Mesothelial cell of epicardium (in vitro differentiated cells): ENCODE data around the gene FAM47E. TPM values are rescaled to one million over a fixed set of nuclear protein-coding genes. Genes with fewer than 3 reads are reported as not detected.

Experiments used
- DNase-seq, 2 experiments: peaks; one replicate each; pipeline ENCODE4 v3.0.0; 2021; ENCODE audit warnings: low spot score in 2 of 2; ENCODE audit not compliant: unreplicated experiment in 2 of 2
- H3K27ac Mint-ChIP-seq: 2 replicates; pipeline ENCODE4 v1.8.0; 2021; ENCODE audit warnings: mixed read lengths
- H3K27me3 Mint-ChIP-seq: 2 replicates; pipeline ENCODE4 v1.8.0; 2021; ENCODE audit warnings: low read depth, mixed read lengths
- H3K36me3 Mint-ChIP-seq: 2 replicates; pipeline ENCODE4 v1.8.0; 2021; ENCODE audit warnings: mixed read lengths
- H3K4me1 Mint-ChIP-seq: 2 replicates; pipeline ENCODE4 v1.8.0; 2021; ENCODE audit warnings: mixed read lengths
- H3K4me3 Mint-ChIP-seq: 2 replicates; pipeline ENCODE4 v1.8.0; 2021; ENCODE audit warnings: mild to moderate bottlenecking, moderate library complexity, mixed read lengths
- H3K9me3 Mint-ChIP-seq: 2 replicates; pipeline ENCODE4 v1.8.0; 2021; ENCODE audit warnings: mixed read lengths
- CTCF ChIP-seq: fragments of 200-600 bp; sonication (generic); IDR thresholded peaks from one replicate; pipeline ENCODE4 v1.5.0; 2021; ENCODE audit warnings: antibody characterized with exemption; ENCODE audit not compliant: unreplicated experiment
- total RNA-seq: library from RNA; stranded (reverse); gene quantifications from 3 replicates; pipeline ENCODE4 v1.2.1, GENCODE V29; 2021

The FAM47E gene
- total RNA-seq, 1 donor from 2014 or later, result 1.2 TPM

GRCh38 chr4:76301775-76302162 lies 50.2 kb downstream of the FAM47E start:
- H3K4me3 Mint-ChIP-seq, result no peak overlapping the region
- peaks cover 23% of the 10 kb centered on the region for H3K9me3 Mint-ChIP-seq
- no peak for DNase-seq
- peaks cover 5% of the 10 kb centered on the region for H3K36me3 Mint-ChIP-seq
- no peaks in the 10 kb centered on the region for H3K27me3 Mint-ChIP-seq
- peaks cover 20% of the 10 kb centered on the region for H3K4me1 Mint-ChIP-seq
- peak overlapping the region; percentile 94 for H3K27ac Mint-ChIP-seq
- no peak for TF ChIP-seq CTCF

- Mint-ChIP-seq H3K4me3 (no peak overlapping the region), H3K27ac (peak overlapping the region; percentile 17), H3K27me3 (no peaks in the 10 kb centered on the region), H3K4me1 (peaks cover 25% of the 10 kb centered on the region), H3K36me3 (peaks cover 1% of the 10 kb centered on the region), H3K9me3 (peaks cover 15% of the 10 kb centered on the region)
- DNase-seq, result no peak
- no peak for TF ChIP-seq CTCF
Observed at GRCh38 chr4:76302826-76303438, 51.4 kb downstream of the FAM47E start.

- peaks cover 29% of the 10 kb centered on the region for H3K4me1 Mint-ChIP-seq
Observed at GRCh38 chr4:76305033-76305687, 53.6 kb downstream of the FAM47E start.

GRCh38 chr4:76305971-76306881 lies 54.7 kb downstream of the FAM47E start, which contains the start of gene STBD1:
Gene STBD1 (plus strand): TSS chr4:76306733. CDS start chr4:76306770, 37 bp downstream.
- no peaks in the 10 kb centered on the region for H3K9me3 Mint-ChIP-seq
- no peaks in the 10 kb centered on the region for H3K27me3 Mint-ChIP-seq

More at GRCh38 chr4:76305033-76305687, 53.6 kb downstream of the FAM47E start:
- H3K27me3 Mint-ChIP-seq, result no peaks in the 10 kb centered on the region
- H3K36me3 Mint-ChIP-seq, result peaks cover 8% of the 10 kb centered on the region
- TF ChIP-seq CTCF, result no peak
- H3K27ac Mint-ChIP-seq, result no peak overlapping the region
- no peaks in the 10 kb centered on the region for H3K9me3 Mint-ChIP-seq
- peak overlapping the region; percentile 88 for H3K4me3 Mint-ChIP-seq
- DNase-seq, result no peak

More at GRCh38 chr4:76305971-76306881, 54.7 kb downstream of the FAM47E start, which contains the start of gene STBD1:
- TF ChIP-seq CTCF, result no peak
- Mint-ChIP-seq H3K36me3 (peaks cover 8% of the 10 kb centered on the region), H3K4me3 (peak within 1 kb of the TSS; percentile 88), H3K27ac (peak within 1 kb of the TSS; percentile 59), H3K4me1 (peaks cover 23% of the 10 kb centered on the region)
- peak; percentile 40 to 72 for DNase-seq
